H1 (cell line): ENCODE measurements around the gene RUFY1.

Experiments used
- EGR1 ChIP-seq: IDR thresholded peaks from 2 replicates; pipeline ENCODE4 v1.6.1; 2011; ENCODE audit warnings: low read depth, low read length, borderline replicate concordance
- ZNF274 ChIP-seq: IDR thresholded peaks from 2 replicates; pipeline ENCODE4 v1.7.0; 2012; ENCODE audit warnings: low read length, borderline replicate concordance; ENCODE audit errors: extremely low read depth
- TF ChIP-seq, protein P1 (sequence below), 3 experiments: IDR thresholded peaks; 1 replicate in 2 of 3; 2 replicates in 1 of 3; pipeline versions ENCODE4 v1.5.1 to v1.6.1; 2011; ENCODE audit warnings: low read length in 3 of 3, mild to moderate bottlenecking in 3 of 3, inconsistent platforms in 2 of 3, low read depth in 1 of 3, moderate library complexity in 1 of 3; ENCODE audit not compliant: insufficient read depth in 1 of 3; ENCODE audit errors: control extremely low read depth in 1 of 3

DNA sequence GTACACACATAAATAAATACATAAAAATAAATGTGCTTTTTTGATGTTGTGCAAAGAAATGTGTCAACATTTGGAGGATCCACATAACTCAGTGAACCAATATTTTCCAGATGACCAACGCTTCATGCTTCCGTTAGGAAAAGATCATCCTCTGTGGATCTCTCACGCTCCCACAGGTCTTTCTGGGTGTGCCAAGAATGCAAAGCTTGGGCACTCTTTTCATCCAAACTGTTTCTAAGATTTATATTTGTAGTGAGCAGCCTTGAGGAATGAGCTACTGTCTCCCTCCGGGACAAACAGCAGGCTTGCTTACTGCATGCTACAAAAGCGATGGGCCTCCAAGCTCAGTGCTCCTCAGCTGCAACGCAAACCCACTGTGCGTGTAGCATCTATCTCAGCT is 46.2 kb upstream of the RUFY1 start:
- TF ChIP-seq ZNF274: no peak
- TF ChIP-seq, protein P1, sequence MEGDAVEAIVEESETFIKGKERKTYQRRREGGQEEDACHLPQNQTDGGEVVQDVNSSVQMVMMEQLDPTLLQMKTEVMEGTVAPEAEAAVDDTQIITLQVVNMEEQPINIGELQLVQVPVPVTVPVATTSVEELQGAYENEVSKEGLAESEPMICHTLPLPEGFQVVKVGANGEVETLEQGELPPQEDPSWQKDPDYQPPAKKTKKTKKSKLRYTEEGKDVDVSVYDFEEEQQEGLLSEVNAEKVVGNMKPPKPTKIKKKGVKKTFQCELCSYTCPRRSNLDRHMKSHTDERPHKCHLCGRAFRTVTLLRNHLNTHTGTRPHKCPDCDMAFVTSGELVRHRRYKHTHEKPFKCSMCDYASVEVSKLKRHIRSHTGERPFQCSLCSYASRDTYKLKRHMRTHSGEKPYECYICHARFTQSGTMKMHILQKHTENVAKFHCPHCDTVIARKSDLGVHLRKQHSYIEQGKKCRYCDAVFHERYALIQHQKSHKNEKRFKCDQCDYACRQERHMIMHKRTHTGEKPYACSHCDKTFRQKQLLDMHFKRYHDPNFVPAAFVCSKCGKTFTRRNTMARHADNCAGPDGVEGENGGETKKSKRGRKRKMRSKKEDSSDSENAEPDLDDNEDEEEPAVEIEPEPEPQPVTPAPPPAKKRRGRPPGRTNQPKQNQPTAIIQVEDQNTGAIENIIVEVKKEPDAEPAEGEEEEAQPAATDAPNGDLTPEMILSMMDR (IDR thresholded peaks at IDR 0.05; ENCODE audit: control extremely low read depth in 1 of 3, insufficient read depth in 1 of 3, low read depth in 1 of 3, low read length in 3 of 3): no peak
- TF ChIP-seq EGR1: no peak
